Measurements from ENCODE around the gene FAM76A.
A peak's percentile ranks its signal among the peaks of the same experiment; 100 is the strongest.
"Not testable (repeated sequence)": the region's sequence is repeated elsewhere in the genome, so short reads cannot be mapped to it uniquely, and the experiment has no call there.

Gene FAM76A

GRCh38 chr1:27726173-27727044 lies 648 bp downstream of the FAM76A start:
- peak; percentile 72 for DNase-seq

GRCh38 chr1:27727126-27727525 lies 1.4 kb downstream of the FAM76A start:
- DNase-seq: no peak

- DNase-seq: no peak
Observed at GRCh38 chr1:27736252-27736651, 10.5 kb downstream of the FAM76A start.

GRCh38 chr1:27741121-27741520 lies 15.4 kb downstream of the FAM76A start:
- no peak for DNase-seq

- no peak for DNase-seq
Observed at GRCh38 chr1:27744556-27744955, 18.8 kb downstream of the FAM76A start.

- no peak for DNase-seq
Observed at GRCh38 chr1:27745466-27745865, 19.7 kb downstream of the FAM76A start.

- peak; percentile 24 for DNase-seq
Observed at GRCh38 chr1:27752360-27752759, 26.6 kb downstream of the FAM76A start.

GRCh38 chr1:27755286-27755685 lies 29.5 kb downstream of the FAM76A start:
- no peak for DNase-seq

GRCh38 chr1:27755865-27756264 lies 30.1 kb downstream of the FAM76A start:
- no peak for DNase-seq

- no peak for DNase-seq
Observed at GRCh38 chr1:27759236-27759635, 33.5 kb downstream of the FAM76A start.

GRCh38 chr1:27760426-27760825 lies 34.7 kb downstream of the FAM76A start:
- no peak for DNase-seq

GRCh38 chr1:27762033-27762432 lies 36.3 kb downstream of the FAM76A start:
- no peak for DNase-seq

GRCh38 chr1:27763358-27763757 lies 37.6 kb downstream of the FAM76A start:
- no peak for DNase-seq

GRCh38 chr1:27770293-27770830 lies 44.6 kb downstream of the FAM76A start:
- DNase-seq: no peak

GRCh38 chr1:27772036-27772931 lies 46.5 kb downstream of the FAM76A start:
- DNase-seq: no peak

GRCh38 chr1:27772932-27773825 lies 47.4 kb downstream of the FAM76A start, which contains the start of gene STX12:
STX12 (plus strand) TSS chr1:27773219; CDS start chr1:27773308, 89 bp downstream.
- DNase-seq: peak; percentile 99

- DNase-seq: peak; percentile 49
Observed at GRCh38 chr1:27773826-27774445, 48.2 kb downstream of the FAM76A start.

GRCh38 chr1:27774654-27775053 lies 48.9 kb downstream of the FAM76A start:
- DNase-seq: no peak

GRCh38 chr1:27775336-27775735 lies 49.6 kb downstream of the FAM76A start:
- not testable (repeated sequence) for DNase-seq

- not testable (repeated sequence) for DNase-seq
Observed at GRCh38 chr1:27776276-27776675, 50.5 kb downstream of the FAM76A start.

GRCh38 chr1:27778056-27778455 lies 52.3 kb downstream of the FAM76A start:
- no peak for DNase-seq

GRCh38 chr1:27779122-27779521 lies 53.4 kb downstream of the FAM76A start:
- DNase-seq: no peak
